Activated CD8-positive, alpha-beta memory T cell treated with anti-CD3 and anti-CD28 coated beads, Interleukin-2, amount 50 U/mL, for 4 hours (primary cell): ENCODE measurements around the gene CSTF3.
"Not testable (repeated sequence)": the region's sequence is repeated elsewhere in the genome, so short reads cannot be mapped to it uniquely, and the experiment has no call there.

Experiments used
- DNase-seq: peaks from one replicate; pipeline ENCODE4 v3.0.0-alpha.2; 2020

The CSTF3 gene

GRCh38 chr11:33160136-33160535 lies 1.1 kb downstream of the CSTF3 start:
- DNase-seq: no peak

GRCh38 chr11:33159378-33159867 lies 1.9 kb downstream of the CSTF3 start:
- DNase-seq: not testable (repeated sequence)

GRCh38 chr11:33158596-33159275 lies 2.5 kb downstream of the CSTF3 start:
- DNase-seq: no peak

DNA sequence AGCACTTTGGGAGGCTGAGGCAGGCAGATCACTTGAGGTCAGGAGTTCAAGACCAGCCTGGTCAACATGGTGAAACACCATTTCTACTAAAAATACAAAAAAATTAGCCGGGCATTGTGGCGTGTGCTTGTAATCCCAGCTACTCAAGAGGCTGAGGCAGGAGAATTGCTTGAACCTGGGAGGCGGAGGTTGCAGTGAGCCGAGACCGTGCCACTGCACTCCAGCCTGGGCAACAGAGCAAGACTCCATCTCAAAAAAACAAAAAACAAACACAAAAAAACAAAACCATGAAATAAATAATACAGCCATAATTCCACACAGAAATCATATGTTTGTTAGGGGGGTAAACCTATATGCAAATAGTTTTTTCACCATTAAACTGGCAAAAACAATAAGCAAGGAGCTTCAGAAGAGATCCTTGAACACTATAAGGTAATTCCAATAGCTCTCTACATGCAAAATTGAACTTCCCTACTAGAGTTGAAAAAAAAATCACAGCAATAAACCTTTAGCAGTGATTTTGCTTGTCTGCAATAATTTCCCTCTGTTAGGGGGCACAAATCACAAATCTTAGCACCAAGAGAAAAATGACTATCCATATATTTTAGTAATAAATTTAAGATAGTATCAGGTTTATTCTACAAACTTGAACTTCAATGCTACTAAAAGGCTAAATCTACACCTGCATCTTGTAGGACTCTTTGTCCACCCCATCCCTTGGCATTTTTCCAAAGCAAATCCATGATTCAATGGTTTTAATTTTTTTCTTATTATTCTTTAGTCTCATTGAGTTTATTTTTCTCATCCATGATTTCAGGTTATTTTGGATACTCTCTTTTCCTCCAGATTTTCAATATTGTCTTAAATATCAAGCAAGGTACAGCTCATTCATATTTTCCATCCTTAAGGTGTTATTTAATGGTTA lies 3.9 kb downstream of the CSTF3 start:
- no peak for DNase-seq

- no peak for DNase-seq
Measured at GRCh38 chr11:33151399-33151798, 9.9 kb downstream of the CSTF3 start.

DNA sequence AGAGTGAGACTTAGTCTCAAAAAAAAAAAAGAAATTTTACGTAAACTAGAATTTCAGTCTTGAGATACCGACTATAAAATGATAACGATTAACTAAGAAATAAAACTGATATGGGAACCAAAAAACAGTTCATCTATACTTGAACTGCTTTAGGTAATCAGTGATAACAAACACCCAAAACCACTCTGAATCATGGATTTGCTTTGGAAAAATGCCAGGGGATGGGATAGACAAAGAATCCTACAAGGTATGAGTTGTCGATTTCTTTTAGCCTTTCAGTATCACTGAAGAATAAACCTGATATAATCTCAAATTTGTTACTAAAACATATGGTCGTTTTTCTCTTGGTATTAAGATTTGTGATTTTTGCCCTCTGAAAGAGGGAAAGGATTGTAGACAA lies 13.7 kb downstream of the CSTF3 start:
- no peak for DNase-seq

- no peak for DNase-seq
Measured at GRCh38 chr11:33135768-33136443, 25.4 kb downstream of the CSTF3 start.

DNA sequence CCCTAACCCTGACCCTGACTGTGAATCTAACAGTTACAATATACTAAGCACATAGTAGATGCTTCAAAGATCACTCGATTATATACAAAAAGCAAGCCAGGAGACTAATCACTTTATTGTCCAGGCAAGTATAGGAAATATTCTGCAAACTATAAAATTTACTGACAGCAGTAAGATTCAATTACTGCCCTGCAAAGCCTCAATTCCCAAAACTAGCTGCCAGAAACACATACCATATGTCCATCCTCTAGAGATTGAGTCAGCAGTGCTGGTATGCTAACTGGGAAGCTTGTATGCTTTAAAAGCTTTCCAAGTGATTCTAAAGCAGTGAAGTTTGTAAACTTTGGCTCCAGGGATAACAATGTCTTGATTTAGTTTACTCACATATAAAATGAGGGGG lies 26.1 kb downstream of the CSTF3 start:
- DNase-seq: no peak

DNA sequence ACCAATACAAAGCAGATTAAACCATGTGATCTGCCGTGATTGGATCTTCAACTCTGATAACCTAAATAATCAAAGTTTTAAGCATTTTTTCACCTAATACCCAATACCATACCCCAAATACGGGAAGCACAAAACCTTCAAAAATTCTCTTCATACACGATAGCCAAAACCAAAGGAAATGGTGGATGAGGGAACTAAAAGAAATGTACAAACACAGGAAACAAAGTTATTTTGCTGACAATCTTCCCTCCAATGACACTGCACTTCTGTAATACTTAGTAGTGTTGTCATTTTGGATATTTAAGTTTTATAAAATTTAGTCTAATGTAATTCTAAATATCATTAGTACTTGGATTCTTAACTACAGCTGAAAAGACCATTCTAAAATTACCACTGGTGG lies 27.0 kb downstream of the CSTF3 start:
- no peak for DNase-seq

DNA sequence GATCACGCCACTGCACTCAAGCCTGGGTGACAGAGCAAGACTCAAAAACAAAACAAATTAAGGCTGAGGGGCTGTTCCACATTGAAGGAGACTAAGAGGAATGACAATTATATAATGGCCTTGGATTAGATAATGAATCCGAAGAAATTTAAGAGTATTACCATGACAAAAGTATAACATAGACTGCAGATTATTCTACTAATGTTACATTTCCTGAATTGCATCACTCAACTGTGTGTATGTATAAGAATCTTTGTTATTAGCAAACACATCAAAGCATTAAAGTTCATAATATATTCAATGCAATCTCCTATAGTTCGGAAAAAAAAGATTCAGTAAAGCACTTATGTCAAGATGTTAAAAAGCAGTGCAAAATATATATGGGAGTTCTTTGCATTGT lies 27.5 kb downstream of the CSTF3 start:
- no peak for DNase-seq

DNA sequence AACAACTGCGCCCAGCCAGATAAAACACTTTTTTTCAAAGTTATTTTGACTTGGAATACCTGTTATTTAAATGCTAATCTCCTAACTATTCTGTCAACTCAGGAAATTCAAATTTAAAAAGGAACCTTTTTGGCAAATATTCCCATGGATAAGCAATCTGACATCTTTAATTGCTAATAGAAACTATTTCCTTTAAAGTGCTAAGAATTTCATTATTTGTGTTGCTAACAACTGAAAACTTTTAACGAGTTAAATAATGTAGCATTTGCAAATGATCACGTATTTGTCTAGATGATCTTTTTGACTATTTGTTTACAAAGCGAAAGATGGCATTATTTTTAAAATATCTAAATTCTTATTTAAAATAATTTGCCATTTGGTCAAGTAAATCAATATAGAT lies 28.8 kb downstream of the CSTF3 start:
- no peak for DNase-seq

DNA sequence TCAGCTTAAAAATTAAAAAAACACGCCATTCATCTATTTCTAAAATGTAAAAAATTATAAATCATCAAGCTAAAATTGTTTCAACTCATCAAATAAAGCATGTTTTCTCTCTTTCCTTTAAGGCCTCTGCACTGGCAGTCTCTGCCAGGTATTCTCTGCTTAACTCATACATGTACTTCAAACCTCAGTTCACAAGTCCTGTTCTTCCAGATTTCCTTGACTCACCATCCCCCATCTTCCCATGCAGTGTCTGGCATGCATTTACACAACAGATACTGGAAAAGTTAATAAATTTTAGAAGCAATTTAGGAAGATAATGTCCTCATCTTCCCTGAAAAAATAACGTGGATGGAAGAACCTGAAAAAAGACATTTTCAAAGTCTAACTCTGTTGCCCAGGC lies 32.5 kb downstream of the CSTF3 start:
- DNase-seq: no peak

DNA sequence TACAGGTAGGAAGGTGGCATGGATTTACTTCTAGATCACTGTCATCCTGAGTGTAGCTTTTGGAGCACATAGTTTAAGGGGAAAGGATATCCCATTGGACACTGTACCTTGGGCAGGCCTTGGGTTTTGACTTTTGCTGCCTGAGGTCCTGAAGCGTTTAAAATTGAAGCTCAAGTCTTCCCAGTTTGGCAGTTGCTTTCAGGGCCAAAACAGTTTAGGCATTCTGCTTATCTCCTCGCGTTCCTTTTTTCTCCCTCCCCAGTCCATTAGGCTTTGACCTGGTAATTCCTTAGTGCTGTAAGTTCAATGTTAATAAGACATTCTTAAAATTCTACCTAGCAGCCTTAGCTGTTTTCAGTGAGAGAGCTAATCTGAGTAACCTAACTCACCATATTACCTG lies 35.7 kb downstream of the CSTF3 start:
- no peak for DNase-seq

DNA sequence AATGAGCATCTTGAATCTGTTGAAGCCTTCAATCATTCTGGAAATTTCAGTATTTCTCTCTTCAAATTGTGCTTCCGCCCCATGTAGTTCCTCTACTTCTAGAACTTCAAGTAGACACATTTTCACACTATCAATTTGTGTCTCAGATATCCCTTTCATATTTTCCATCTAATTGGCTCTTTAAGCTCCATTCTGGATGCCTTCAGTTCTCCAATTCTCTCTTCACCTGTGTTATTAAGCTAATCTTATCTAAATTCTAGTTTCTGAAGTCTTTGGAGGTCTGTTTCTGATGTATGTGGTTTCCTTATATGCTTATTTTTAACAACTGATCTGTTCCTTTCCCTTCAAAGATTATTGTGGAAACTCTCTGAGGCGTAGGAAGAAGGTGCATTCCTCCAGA lies 36.3 kb downstream of the CSTF3 start:
- DNase-seq: no peak

- DNase-seq: not testable (repeated sequence)
Measured at GRCh38 chr11:33122696-33123095, 38.6 kb downstream of the CSTF3 start.

GRCh38 chr11:33116535-33116934 lies 44.7 kb downstream of the CSTF3 start:
- no peak for DNase-seq

DNA sequence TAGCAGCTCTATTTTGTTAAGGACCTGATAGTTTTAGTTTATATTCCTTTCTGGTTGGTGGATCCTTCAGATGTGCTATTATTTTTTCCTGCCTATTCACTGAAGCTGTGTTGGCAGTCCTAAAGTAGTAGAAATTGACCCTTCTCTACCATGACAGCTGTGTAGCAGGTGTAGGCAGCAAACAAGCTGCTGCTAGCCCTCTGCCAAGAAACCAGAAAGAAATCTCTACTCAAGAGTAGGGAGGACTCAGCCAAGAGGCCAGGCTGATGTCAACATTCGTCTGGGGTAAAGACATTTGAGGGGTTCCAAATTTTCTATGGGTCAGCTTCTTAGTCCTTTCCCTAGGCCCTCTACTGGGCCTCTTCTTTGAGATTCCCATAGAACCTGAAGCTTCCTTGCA lies 51.2 kb downstream of the CSTF3 start:
- no peak for DNase-seq

GRCh38 chr11:33109294-33109895 lies 51.9 kb downstream of the CSTF3 start:
- DNase-seq: no peak

DNA sequence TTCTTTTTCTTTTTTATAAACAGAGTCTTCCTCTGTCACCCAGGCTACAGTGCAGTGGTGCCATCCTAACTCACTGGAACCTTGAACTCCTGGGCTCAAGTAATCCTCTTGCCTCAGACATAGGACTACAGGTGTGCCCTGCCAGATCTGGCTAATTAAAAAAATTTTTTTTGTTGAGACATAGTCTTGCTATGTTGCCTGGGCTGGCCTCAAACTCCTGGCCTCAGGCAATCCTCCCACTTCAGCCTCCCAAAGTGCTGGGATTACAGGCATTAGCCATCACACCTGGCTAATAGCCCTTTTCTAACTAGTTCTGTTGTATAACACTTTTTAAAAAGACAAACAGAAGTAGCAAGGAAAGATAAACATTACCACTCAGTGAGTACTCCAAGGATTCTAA lies 57.4 kb downstream of the CSTF3 start:
- no peak for DNase-seq

- no peak for DNase-seq
Measured at GRCh38 chr11:33094157-33094556, 67.1 kb downstream of the CSTF3 start.

DNA sequence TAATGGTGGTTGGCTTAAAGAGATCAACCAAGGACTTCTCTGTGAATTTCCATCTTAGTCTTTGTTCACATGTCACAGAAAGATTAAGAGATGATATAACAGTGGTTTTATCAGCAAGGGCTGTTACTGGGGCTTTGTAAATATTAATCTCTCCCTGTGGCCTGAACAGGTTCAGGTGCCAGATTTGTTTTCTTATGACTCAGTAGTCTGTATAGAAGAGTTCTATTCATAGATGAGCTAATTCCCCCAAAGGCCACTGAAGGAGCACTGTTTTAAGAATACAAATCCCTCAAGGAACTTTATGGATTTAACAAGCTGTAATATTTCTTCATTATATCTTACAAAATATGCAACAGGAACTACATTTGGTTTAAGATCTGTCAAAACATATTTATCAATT lies 71.5 kb downstream of the CSTF3 start:
- DNase-seq: no peak

DNA sequence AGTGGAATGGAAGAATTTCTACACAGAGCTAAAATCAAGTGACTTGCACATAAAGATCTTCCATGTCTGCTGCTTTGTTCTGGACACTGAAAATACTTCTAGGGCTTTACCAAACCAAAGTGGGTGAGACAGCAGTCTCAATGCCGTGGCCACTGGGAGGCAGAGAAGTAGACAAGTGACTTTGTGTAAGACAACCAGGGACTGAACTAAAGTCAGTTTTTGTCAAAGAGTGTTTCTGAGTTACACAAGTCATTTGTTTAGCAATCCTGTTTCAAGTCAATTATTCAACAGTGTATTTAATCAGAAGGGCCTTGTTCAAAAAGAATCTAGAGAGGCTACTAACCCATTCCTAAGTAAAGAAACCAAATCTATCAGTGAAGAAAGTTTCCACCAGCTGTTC lies 75.3 kb downstream of the CSTF3 start:
- no peak for DNase-seq

DNA sequence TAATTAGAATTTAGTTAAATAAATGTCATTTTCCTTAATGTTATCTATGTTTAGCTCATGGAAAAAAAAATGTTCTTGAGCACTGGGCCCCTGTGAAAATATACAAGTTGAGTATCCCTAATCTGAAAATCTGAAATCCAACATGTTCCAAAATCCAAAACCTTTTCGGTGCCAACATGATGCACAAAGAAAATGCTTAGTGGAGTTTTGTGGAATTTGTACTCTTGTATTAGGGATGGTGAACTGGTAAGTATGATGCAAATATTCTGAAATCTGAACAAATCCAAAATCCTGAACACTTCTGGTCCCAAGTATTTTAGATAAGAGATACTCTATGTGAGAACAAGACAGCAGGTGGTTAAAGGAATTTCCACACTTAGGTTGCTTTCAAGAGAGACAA lies 77.4 kb downstream of the CSTF3 start:
- no peak for DNase-seq
